ENCODE results near the gene PACSIN3. TPM values are rescaled to one million over a fixed set of nuclear protein-coding genes. Genes with fewer than 3 reads are reported as not detected.
A peak's percentile ranks its signal among the peaks of the same experiment; 100 is the strongest.

The PACSIN3 gene
- total RNA-seq, 1 donor, result 39.3 TPM

- TF ChIP-seq CTCF (IDR thresholded peaks at IDR 0.05; ENCODE audit: insufficient read depth, low read depth, low read length), result no peak
- H3K4me3 ChIP-seq (ENCODE audit: low read depth, low read length), result no peak overlapping the region
- no peak for DNase-seq (ENCODE audit: low read depth)
Observed at GRCh38 chr11:47148270-47148669, 38.0 kb downstream of the PACSIN3 start.

GRCh38 chr11:47147681-47148080, 38.6 kb downstream of the PACSIN3 start:
- DNase-seq (ENCODE audit: low read depth), result no peak
- H3K4me3 ChIP-seq (ENCODE audit: low read depth, low read length), result no peak overlapping the region
- TF ChIP-seq CTCF (IDR thresholded peaks at IDR 0.05; ENCODE audit: insufficient read depth, low read depth, low read length), result no peak

- DNase-seq (ENCODE audit: low read depth), result no peak
- no peak for TF ChIP-seq CTCF (IDR thresholded peaks at IDR 0.05; ENCODE audit: insufficient read depth, low read depth, low read length)
- H3K4me3 ChIP-seq (ENCODE audit: low read depth, low read length), result no peak overlapping the region
Observed at GRCh38 chr11:47147250-47147649, 39.0 kb downstream of the PACSIN3 start.

- TF ChIP-seq CTCF (IDR thresholded peaks at IDR 0.05; ENCODE audit: insufficient read depth, low read depth, low read length), result no peak
- no peak for DNase-seq (ENCODE audit: low read depth)
- H3K4me3 ChIP-seq (ENCODE audit: low read depth, low read length), result no peak overlapping the region
Observed at GRCh38 chr11:47144541-47144940, 41.7 kb downstream of the PACSIN3 start.

- DNase-seq (ENCODE audit: low read depth), result peak; percentile 93
- no peak for TF ChIP-seq CTCF (IDR thresholded peaks at IDR 0.05; ENCODE audit: insufficient read depth, low read depth, low read length)
- H3K4me3 ChIP-seq (ENCODE audit: low read depth, low read length), result no peak overlapping the region
Observed at GRCh38 chr11:47143322-47143721, 42.9 kb downstream of the PACSIN3 start.

GRCh38 chr11:47139878-47140277, 46.4 kb downstream of the PACSIN3 start:
- DNase-seq (ENCODE audit: low read depth), result no peak
- no peak overlapping the region for H3K4me3 ChIP-seq (ENCODE audit: low read depth, low read length)
- TF ChIP-seq CTCF (IDR thresholded peaks at IDR 0.05; ENCODE audit: insufficient read depth, low read depth, low read length), result no peak

- no peak for DNase-seq (ENCODE audit: low read depth)
- no peak for TF ChIP-seq CTCF (IDR thresholded peaks at IDR 0.05; ENCODE audit: insufficient read depth, low read depth, low read length)
- no peak overlapping the region for H3K4me3 ChIP-seq (ENCODE audit: low read depth, low read length)
Observed at GRCh38 chr11:47137476-47137875, 48.8 kb downstream of the PACSIN3 start.
